HEK293 (cell line): ENCODE results near the gene ARPC4.

Source experiments
- CTCF ChIA-PET: fragments of 350-600 bp; formaldehyde crosslinking; extraction: SDS; loops from one replicate; lab custom pipeline; 2021; ENCODE audit warnings: antibody characterized with exemption; lab: Yijun Ruan, JAX
- POLR2A ChIA-PET: fragments of 300-600 bp; formaldehyde crosslinking; extraction: SDS; loops from one replicate; lab custom pipeline; 2020; ENCODE audit warnings: antibody characterized with exemption, inconsistent platforms; lab: Yijun Ruan, JAX
- H3K27ac ChIP-seq: fragments of 200-500 bp; sonication (Bioruptor generic); 2 replicates; pipeline ENCODE4 v1.5.1; 2014; ENCODE audit warnings: low read depth, low read length, control low read depth, inconsistent platforms; ENCODE audit errors: extremely low read depth
- H3K36me3 ChIP-seq, 2 experiments: fragments of 200-500 bp in 1 of 2; sonication (Bioruptor generic) in 1 of 2; 1 replicate in 1 of 2; 2 replicates in 1 of 2; pipeline ENCODE4 v1.5.1; 2014 to 2017; ENCODE audit warnings: inconsistent platforms in 2 of 2, low read length in 2 of 2; ENCODE audit not compliant: control insufficient read depth in 2 of 2, insufficient read depth in 1 of 2
- H3K4me1 ChIP-seq: fragments of 200-500 bp; sonication (Bioruptor generic); 2 replicates; pipeline ENCODE4 v1.5.1; 2014; ENCODE audit warnings: mild to moderate bottlenecking, low read length, inconsistent platforms; ENCODE audit not compliant: control insufficient read depth, insufficient read depth
- H3K4me3 ChIP-seq: 2 replicates; pipeline ENCODE4 v1.5.1; 2011; ENCODE audit warnings: low read depth, mild to moderate bottlenecking, control low read depth, low read length, moderate library complexity
- H3K9me3 ChIP-seq: fragments of 200-500 bp; sonication (Bioruptor generic); 2 replicates; pipeline ENCODE4 v1.5.1; 2014; ENCODE audit warnings: low read depth, low read length, inconsistent platforms; ENCODE audit not compliant: control insufficient read depth, insufficient read depth
- GLI2 ChIP-seq: fragments of 450-650 bp; formaldehyde crosslinking; IDR thresholded peaks from 2 replicates; pipeline ENCODE4; 2017; ENCODE audit warnings: missing biosample characterization, missing genetic modification characterization, low read depth, borderline replicate concordance
- IKZF3 ChIP-seq: fragments of 450-650 bp; IDR thresholded peaks from 2 replicates; pipeline ENCODE4 v1.5.0; 2018; ENCODE audit warnings: missing biosample characterization, mild to moderate bottlenecking, missing genetic modification characterization, moderate library complexity
- OSR2 ChIP-seq: fragments of 450-650 bp; formaldehyde crosslinking; IDR thresholded peaks from 2 replicates; pipeline ENCODE4 v1.5.1; 2016; ENCODE audit warnings: missing biosample characterization, missing genetic modification characterization
- ZEB2 ChIP-seq: fragments of 450-650 bp; formaldehyde crosslinking; IDR thresholded peaks from 2 replicates; pipeline ENCODE4 v1.5.1; 2016; ENCODE audit warnings: missing biosample characterization, missing genetic modification characterization
- ZFP37 ChIP-seq: fragments of 450-650 bp; formaldehyde crosslinking; IDR thresholded peaks from 2 replicates; pipeline ENCODE4 v1.5.1; 2016; ENCODE audit warnings: missing biosample characterization, missing genetic modification characterization
- ZNF133 ChIP-seq: fragments of 450-650 bp; formaldehyde crosslinking; IDR thresholded peaks from 2 replicates; pipeline ENCODE4 v1.5.1; 2016; ENCODE audit warnings: missing biosample characterization, missing genetic modification characterization
- ZNF248 ChIP-seq: fragments of 450-650 bp; formaldehyde crosslinking; IDR thresholded peaks from 2 replicates; pipeline ENCODE4 v1.5.1; 2017; ENCODE audit warnings: missing biosample characterization, missing genetic modification characterization
- ZNF514 ChIP-seq: fragments of 450-650 bp; formaldehyde crosslinking; IDR thresholded peaks from 2 replicates; pipeline ENCODE4 v1.5.1; 2016; ENCODE audit warnings: missing biosample characterization, missing genetic modification characterization
- ZNF585B ChIP-seq: fragments of 450-650 bp; formaldehyde crosslinking; IDR thresholded peaks from 2 replicates; pipeline ENCODE4 v1.5.1; 2016; ENCODE audit warnings: missing biosample characterization, missing genetic modification characterization
- ZNF664 ChIP-seq: fragments of 450-650 bp; formaldehyde crosslinking; IDR thresholded peaks from 2 replicates; pipeline ENCODE4 v1.5.1; 2016; ENCODE audit warnings: missing biosample characterization, missing genetic modification characterization
- ZNF768 ChIP-seq: fragments of 450-650 bp; formaldehyde crosslinking; IDR thresholded peaks from 2 replicates; pipeline ENCODE4 v1.5.1; 2018; ENCODE audit warnings: missing biosample characterization, mild to moderate bottlenecking, missing genetic modification characterization
- ZNF785 ChIP-seq: fragments of 450-650 bp; formaldehyde crosslinking; IDR thresholded peaks from 2 replicates; pipeline ENCODE4 v1.5.1; 2016; ENCODE audit warnings: missing biosample characterization, missing genetic modification characterization
- TF ChIP-seq, protein P1 (sequence below): fragments of 450-650 bp; formaldehyde crosslinking; IDR thresholded peaks from 2 replicates; pipeline ENCODE4 v1.5.0; 2017; ENCODE audit warnings: missing biosample characterization, missing genetic modification characterization, borderline replicate concordance
- TF ChIP-seq, protein P2 (sequence below): fragments of 450-650 bp; formaldehyde crosslinking; conservative IDR thresholded peaks from 2 replicates; pipeline ENCODE4 v1.5.1; 2016; ENCODE audit warnings: low read depth, missing biosample characterization, missing genetic modification characterization

The ARPC4 gene

DNA sequence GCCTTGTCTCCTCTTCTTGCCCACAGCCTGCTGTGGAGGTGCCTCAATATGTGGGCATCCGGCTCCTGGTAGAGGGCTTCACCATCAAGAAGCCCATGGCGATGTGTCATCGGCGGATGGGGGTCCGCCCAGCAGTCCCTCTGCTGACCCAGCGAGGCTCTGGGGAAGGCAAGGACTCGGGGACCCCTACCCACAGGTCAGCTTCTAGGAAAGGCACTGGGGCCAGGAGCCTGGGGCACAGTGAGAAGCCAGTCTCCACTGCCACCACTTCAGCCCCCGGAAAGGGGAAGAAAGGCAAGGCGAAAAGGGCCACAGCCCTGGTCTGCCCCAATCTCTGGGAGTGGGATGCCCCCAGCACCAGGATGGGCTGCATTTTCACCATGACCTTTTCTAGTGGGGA is 40.2 kb downstream of the ARPC4 start:
- ChIA-PET CTCF (no interaction called here), POLR2A (no interaction called here)
- H3K4me1 ChIP-seq, result no peaks in the 10 kb centered on the region
- H3K4me3 ChIP-seq, result no peak overlapping the region
- TF ChIP-seq ZEB2, result no peak
- no peak for TF ChIP-seq ZNF585B (tag by site-specific recombination)
- TF ChIP-seq ZFP37 (tag by site-specific recombination), result no peak
- TF ChIP-seq, protein P1, sequence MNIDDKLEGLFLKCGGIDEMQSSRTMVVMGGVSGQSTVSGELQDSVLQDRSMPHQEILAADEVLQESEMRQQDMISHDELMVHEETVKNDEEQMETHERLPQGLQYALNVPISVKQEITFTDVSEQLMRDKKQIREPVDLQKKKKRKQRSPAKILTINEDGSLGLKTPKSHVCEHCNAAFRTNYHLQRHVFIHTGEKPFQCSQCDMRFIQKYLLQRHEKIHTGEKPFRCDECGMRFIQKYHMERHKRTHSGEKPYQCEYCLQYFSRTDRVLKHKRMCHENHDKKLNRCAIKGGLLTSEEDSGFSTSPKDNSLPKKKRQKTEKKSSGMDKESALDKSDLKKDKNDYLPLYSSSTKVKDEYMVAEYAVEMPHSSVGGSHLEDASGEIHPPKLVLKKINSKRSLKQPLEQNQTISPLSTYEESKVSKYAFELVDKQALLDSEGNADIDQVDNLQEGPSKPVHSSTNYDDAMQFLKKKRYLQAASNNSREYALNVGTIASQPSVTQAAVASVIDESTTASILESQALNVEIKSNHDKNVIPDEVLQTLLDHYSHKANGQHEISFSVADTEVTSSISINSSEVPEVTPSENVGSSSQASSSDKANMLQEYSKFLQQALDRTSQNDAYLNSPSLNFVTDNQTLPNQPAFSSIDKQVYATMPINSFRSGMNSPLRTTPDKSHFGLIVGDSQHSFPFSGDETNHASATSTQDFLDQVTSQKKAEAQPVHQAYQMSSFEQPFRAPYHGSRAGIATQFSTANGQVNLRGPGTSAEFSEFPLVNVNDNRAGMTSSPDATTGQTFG, result no peak
- no peak for TF ChIP-seq ZNF785 (tag by site-specific recombination)
- no peak for TF ChIP-seq GLI2
- no peak overlapping the region for H3K27ac ChIP-seq
- H3K36me3 ChIP-seq, result peaks cover 27 to 72% of the 10 kb centered on the region in 2 experiments
- no peaks in the 10 kb centered on the region for H3K9me3 ChIP-seq

DNA sequence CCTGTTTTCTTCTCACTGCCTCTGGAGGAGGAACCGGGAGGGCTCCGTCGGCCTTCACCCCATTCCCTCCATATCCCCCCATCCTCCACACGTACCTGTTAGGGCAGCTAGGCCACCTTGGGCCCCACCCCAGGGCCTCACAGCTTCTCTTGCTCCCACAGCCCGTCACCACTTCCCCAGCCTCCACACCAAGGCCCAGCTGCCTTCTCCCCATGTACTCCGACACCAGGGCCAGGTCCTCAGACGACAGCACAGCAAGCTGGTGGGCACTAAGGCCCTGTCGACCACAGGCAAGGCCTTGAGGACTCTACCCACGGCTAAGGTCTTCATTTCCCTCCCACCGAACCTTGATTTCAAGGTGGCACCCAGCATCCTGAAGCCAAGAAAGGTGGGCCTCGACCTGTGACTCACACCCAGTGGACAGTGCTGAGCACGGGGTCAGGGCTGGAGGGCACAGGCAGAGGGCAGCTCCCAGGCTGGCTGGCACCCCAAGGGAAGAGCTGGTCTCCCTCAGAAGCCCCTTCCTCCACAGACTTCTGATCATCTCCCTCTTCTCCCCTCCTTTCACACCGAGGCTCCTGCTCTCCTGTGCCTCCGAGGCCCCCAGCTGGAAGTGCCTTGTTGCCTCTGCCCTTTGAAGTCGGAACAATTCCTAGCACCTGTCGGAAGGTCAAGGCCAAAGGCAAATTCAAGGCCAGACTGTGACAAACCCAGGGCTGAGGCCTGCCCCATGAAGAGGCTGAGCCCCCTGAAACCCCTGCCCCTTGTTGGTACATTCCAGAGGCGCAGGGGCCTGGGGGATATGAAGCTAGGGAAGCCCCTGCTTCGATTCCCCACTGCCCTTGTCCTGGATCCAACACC is 41.9 kb downstream of the ARPC4 start:
- no peaks in the 10 kb centered on the region for H3K9me3 ChIP-seq
- POLR2A ChIA-PET, result interaction anchor here (1.5 to 1.7 kb wide), 2 partner anchors 9 to 112 kb away, joined by 5 to 6 read pairs; partner anchors contain the start of gene RPUSD3
- no peaks in the 10 kb centered on the region for H3K4me1 ChIP-seq
- no peak for TF ChIP-seq ZNF133 (tag by site-specific recombination)
- no peak overlapping the region for H3K4me3 ChIP-seq
- CTCF ChIA-PET, result interaction anchor here (0.7 kb wide), 1 partner anchor 20 kb away, joined by 3 read pairs; no protein-coding TSS in a partner anchor
- no peak overlapping the region for H3K27ac ChIP-seq
- H3K36me3 ChIP-seq, result peaks cover 27 to 72% of the 10 kb centered on the region in 2 experiments

DNA sequence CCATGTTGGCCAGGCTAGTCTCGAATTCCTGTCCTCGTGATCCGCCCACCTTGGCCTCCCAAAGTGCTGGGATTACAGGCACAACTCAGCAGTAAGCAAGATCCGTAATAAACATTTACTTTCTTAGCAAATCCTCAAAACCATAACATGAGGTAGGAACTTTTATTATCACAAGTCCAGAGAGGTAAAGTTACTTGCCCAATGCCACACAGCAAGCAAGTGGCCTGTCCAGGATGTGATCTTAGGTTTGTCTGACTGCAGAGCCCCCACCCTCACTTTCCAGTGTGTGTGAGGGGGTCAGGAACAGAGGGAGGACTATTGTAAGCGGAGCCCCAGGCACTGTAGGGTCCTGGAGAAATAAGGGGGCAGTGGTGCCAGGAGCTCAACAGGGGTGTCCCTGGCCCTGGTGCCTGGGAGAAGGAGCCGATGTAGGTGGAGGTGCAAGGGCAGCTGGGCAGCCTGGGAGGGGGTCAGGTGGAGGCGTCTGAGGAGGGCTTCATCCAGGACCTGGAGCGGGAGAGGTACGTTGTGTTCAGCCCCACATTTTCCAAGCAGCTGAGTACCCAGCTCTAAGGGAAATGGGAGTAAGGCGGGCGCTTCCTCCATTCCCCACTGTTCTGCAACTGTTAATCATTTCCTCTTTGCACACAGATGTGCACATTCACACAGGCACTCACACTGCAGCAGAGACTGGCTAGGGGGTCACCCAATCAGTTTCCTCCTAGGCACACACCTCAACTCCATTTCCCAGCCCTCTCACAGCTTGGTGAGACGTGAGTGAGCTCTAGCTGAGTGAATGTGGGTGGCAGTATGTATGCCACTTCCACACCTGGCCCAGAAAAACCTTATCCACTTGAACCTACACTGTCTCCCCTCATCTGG is 45.1 kb downstream of the ARPC4 start:
- peaks cover 19 to 82% of the 10 kb centered on the region in 2 experiments; a peak in 2 of 3 replicates for H3K36me3 ChIP-seq
- POLR2A ChIA-PET, result no interaction called here
- no peaks in the 10 kb centered on the region for H3K4me1 ChIP-seq
- TF ChIP-seq ZNF768 (0 out of 2 replicates have a peak, but pooled peaks have one; percentile 71), GLI2 (no peak)
- TF ChIP-seq, all 188 proteins: peak for 1
- H3K27ac ChIP-seq, result no peak overlapping the region
- CTCF ChIA-PET, result interaction anchor here (0.6 kb wide), 1 partner anchor 25 kb away, joined by 5 read pairs; no protein-coding TSS in a partner anchor
- H3K9me3 ChIP-seq, result no peaks in the 10 kb centered on the region
- no peak overlapping the region for H3K4me3 ChIP-seq

DNA sequence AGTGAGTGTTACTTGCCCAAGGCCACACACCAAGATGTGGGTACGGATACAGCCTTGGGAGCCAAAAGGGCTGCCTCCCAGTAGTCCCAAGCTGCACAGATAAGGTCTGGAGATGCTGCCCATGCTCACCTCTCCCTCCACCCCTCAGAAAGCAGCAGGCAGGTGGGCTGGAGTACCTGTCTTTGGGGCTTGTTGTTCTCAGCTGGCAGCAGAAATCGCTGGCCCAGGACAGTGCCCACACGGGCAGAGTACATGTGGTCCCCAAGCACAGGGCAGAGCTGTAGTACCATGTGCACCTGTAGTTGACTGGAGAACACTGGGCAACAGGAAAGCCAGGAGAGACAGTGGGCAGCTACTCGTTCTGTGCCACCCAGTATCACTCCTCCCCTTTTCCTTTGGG is 46.0 kb downstream of the ARPC4 start:
- Histone ChIP-seq H3K4me1 (no peaks in the 10 kb centered on the region), H3K4me3 (no peak overlapping the region), H3K9me3 (no peaks in the 10 kb centered on the region), H3K36me3 (peaks cover 15 to 74% of the 10 kb centered on the region in 2 experiments; a peak in 2 of 3 replicates), H3K27ac (no peak overlapping the region)
- ChIA-PET POLR2A (interaction anchor here (0.8 kb wide), 1 partner anchor 108 kb away, joined by 3 read pairs; no protein-coding TSS in a partner anchor), CTCF (interaction anchor here (0.6 kb wide), 1 partner anchor 168 kb away, joined by 5 read pairs; no protein-coding TSS in a partner anchor)
- TF ChIP-seq, protein P2, sequence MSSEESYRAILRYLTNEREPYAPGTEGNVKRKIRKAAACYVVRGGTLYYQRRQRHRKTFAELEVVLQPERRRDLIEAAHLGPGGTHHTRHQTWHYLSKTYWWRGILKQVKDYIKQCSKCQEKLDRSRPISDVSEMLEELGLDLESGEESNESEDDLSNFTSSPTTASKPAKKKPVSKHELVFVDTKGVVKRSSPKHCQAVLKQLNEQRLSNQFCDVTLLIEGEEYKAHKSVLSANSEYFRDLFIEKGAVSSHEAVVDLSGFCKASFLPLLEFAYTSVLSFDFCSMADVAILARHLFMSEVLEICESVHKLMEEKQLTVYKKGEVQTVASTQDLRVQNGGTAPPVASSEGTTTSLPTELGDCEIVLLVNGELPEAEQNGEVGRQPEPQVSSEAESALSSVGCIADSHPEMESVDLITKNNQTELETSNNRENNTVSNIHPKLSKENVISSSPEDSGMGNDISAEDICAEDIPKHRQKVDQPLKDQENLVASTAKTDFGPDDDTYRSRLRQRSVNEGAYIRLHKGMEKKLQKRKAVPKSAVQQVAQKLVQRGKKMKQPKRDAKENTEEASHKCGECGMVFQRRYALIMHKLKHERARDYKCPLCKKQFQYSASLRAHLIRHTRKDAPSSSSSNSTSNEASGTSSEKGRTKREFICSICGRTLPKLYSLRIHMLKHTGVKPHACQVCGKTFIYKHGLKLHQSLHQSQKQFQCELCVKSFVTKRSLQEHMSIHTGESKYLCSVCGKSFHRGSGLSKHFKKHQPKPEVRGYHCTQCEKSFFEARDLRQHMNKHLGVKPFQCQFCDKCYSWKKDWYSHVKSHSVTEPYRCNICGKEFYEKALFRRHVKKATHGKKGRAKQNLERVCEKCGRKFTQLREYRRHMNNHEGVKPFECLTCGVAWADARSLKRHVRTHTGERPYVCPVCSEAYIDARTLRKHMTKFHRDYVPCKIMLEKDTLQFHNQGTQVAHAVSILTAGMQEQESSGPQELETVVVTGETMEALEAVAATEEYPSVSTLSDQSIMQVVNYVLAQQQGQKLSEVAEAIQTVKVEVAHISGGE (tag by site-specific recombination), result no peak
- no peak for TF ChIP-seq ZNF664
- no peak for TF ChIP-seq OSR2 (tag by site-specific recombination)
- TF ChIP-seq IKZF3 (tag by site-specific recombination), result no peak
- no peak for TF ChIP-seq ZNF248
- no peak for TF ChIP-seq ZNF514 (tag by site-specific recombination)
